ENCODE results near the gene EPHA2.

The EPHA2 gene

GRCh38 chr1:16099412-16099811 lies 56.5 kb downstream of the EPHA2 start:
- TF ChIP-seq, protein P1, sequence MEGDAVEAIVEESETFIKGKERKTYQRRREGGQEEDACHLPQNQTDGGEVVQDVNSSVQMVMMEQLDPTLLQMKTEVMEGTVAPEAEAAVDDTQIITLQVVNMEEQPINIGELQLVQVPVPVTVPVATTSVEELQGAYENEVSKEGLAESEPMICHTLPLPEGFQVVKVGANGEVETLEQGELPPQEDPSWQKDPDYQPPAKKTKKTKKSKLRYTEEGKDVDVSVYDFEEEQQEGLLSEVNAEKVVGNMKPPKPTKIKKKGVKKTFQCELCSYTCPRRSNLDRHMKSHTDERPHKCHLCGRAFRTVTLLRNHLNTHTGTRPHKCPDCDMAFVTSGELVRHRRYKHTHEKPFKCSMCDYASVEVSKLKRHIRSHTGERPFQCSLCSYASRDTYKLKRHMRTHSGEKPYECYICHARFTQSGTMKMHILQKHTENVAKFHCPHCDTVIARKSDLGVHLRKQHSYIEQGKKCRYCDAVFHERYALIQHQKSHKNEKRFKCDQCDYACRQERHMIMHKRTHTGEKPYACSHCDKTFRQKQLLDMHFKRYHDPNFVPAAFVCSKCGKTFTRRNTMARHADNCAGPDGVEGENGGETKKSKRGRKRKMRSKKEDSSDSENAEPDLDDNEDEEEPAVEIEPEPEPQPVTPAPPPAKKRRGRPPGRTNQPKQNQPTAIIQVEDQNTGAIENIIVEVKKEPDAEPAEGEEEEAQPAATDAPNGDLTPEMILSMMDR (IDR thresholded peaks at IDR 0.05; ENCODE audit: extremely low read depth, missing control alignments): no peak
- DNase-seq (ENCODE audit: low spot score): no peak

GRCh38 chr1:16095447-16095846 lies 60.4 kb downstream of the EPHA2 start:
- no peak for DNase-seq (ENCODE audit: low spot score)
- TF ChIP-seq, protein P1 (IDR thresholded peaks at IDR 0.05; ENCODE audit: extremely low read depth, missing control alignments): no peak

GRCh38 chr1:16094453-16095158 lies 61.3 kb downstream of the EPHA2 start:
- DNase-seq (ENCODE audit: low spot score): no peak
- TF ChIP-seq, protein P1 (IDR thresholded peaks at IDR 0.05; ENCODE audit: extremely low read depth, missing control alignments): no peak

DNA sequence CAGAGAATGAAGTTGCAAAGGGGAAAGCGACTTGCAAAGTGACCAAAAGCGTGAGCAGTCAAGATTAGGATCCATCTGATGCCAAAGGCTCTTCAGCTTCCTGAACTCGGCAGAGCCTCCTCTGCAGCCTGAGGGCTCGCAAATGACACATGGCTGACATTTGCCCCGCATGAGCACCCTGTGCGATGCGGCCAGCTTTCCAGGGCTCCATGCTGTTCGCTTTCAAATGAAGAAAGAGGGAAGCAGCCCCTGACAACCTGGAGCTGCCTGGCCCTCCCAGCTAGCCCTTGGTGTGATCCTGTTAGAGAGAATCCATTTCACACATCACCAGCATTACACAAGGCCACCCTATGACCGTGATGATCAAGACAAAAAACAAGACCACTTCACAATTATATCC lies 62.3 kb downstream of the EPHA2 start:
- DNase-seq (ENCODE audit: low spot score): no peak
- TF ChIP-seq, protein P1 (IDR thresholded peaks at IDR 0.05; ENCODE audit: extremely low read depth, missing control alignments): no peak

- TF ChIP-seq, protein P1 (IDR thresholded peaks at IDR 0.05; ENCODE audit: extremely low read depth, missing control alignments): no peak
- DNase-seq (ENCODE audit: low spot score): no peak
These were observed 62.9 kb downstream of the EPHA2 start for GRCh38 chr1:16092923-16093511.

- TF ChIP-seq, protein P1 (IDR thresholded peaks at IDR 0.05; ENCODE audit: extremely low read depth, missing control alignments): no peak
- no peak for DNase-seq (ENCODE audit: low spot score)
These were observed 63.6 kb downstream of the EPHA2 start for GRCh38 chr1:16092097-16092922.

- TF ChIP-seq, protein P1 (IDR thresholded peaks at IDR 0.05; ENCODE audit: extremely low read depth, missing control alignments): no peak
- DNase-seq (ENCODE audit: low spot score): no peak
These were observed 64.6 kb downstream of the EPHA2 start for GRCh38 chr1:16091296-16091695.

All from GM20000 (cell line).